B cell (primary cell): ENCODE results near the gene CDKAL1.

Experiments used
- CTCF ChIP-seq: fragments of 200-600 bp; IDR thresholded peaks from one replicate; pipeline ENCODE4 v1.8.0; 2022; ENCODE audit warnings: antibody characterized with exemption, mild to moderate bottlenecking
- EZH2 ChIP-seq: IDR thresholded peaks from 2 replicates; pipeline ENCODE4 v1.6.1; 2012; ENCODE audit warnings: borderline replicate concordance, low read depth, mild to moderate bottlenecking, moderate library complexity, low read length; ENCODE audit not compliant: insufficient read depth, poor library complexity, severe bottlenecking

- TF ChIP-seq CTCF (no peak), EZH2 (no peak)
These were observed 381.4 kb downstream of the CDKAL1 start for GRCh38 chr6:20915626-20916025.
